ENCODE measurements around the gene TERB1.

Gene TERB1

GRCh38 chr16:66844009-66844341, 42.6 kb upstream of the TERB1 start:
- H3K9me3 Mint-ChIP-seq, result peaks cover 6% of the 10 kb centered on the region
- peak overlapping the region; percentile 82 for H3K4me3 Mint-ChIP-seq
- peaks cover 95% of the 10 kb centered on the region for H3K27me3 Mint-ChIP-seq (ENCODE audit: low read depth, poor library complexity)
- DNase-seq, result no peak
- no peaks in the 10 kb centered on the region for H3K4me1 Mint-ChIP-seq
- TF ChIP-seq CTCF (IDR thresholded peaks at IDR 0.05), result no peak
- H3K36me3 Mint-ChIP-seq (ENCODE audit: low read depth), result no peaks in the 10 kb centered on the region
- no peak overlapping the region for H3K27ac Mint-ChIP-seq

DNA sequence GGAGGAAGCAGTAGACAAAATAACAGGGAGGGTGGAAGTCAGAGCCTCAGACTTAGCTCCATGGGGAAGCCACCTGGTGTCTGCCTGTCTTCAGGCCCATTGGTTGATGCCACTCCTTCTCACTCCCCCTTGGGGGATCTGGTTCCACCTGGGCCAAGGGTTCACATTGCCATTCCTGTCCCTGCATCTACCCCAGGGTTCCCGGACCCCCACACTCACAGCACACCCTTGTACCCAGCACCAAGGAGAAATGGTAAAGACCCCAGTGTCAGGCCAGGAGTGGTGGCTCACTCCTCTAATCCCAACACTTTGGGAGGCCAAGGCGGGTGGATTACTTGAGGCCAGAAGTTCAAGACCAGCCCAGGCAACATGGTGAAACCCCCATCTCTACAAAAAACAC, 41.8 kb upstream of the TERB1 start:
- H3K9me3 Mint-ChIP-seq, result peaks cover 13% of the 10 kb centered on the region
- DNase-seq, result no peak
- peaks cover 98% of the 10 kb centered on the region for H3K27me3 Mint-ChIP-seq (ENCODE audit: low read depth, poor library complexity)
- no peak overlapping the region for H3K27ac Mint-ChIP-seq
- H3K4me3 Mint-ChIP-seq, result peak overlapping the region; percentile 82
- no peaks in the 10 kb centered on the region for H3K36me3 Mint-ChIP-seq (ENCODE audit: low read depth)
- no peak for TF ChIP-seq CTCF (IDR thresholded peaks at IDR 0.05)
- H3K4me1 Mint-ChIP-seq, result no peaks in the 10 kb centered on the region

DNA sequence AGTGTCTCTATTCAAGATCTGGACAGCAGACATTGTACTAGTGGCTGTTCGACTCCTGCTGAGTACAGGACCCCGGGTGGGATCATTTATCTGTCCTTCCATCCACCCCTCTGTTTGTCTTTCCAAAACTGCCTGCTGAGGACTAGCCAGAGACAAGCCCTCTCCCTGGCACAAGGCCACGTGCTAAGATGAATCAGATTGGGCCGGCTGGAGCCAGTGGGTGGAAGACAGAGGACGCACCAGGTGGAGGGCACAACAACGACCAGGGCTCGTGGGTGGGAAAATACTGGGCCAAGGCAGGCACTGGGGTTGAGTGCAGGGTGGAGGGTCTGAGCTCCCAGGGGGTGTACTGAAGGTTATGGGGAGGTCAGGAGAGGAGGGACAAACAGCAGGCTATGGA, 41.4 kb upstream of the TERB1 start:
- H3K27me3 Mint-ChIP-seq (ENCODE audit: low read depth, poor library complexity), result peaks cover 98% of the 10 kb centered on the region
- DNase-seq, result no peak
- no peak overlapping the region for H3K27ac Mint-ChIP-seq
- no peaks in the 10 kb centered on the region for H3K4me1 Mint-ChIP-seq
- no peak for TF ChIP-seq CTCF (IDR thresholded peaks at IDR 0.05)
- peaks cover 15% of the 10 kb centered on the region for H3K9me3 Mint-ChIP-seq
- H3K36me3 Mint-ChIP-seq (ENCODE audit: low read depth), result no peaks in the 10 kb centered on the region
- no peak overlapping the region for H3K4me3 Mint-ChIP-seq

- TF ChIP-seq CTCF (IDR thresholded peaks at IDR 0.05), result no peak
- Mint-ChIP-seq H3K27me3 (ENCODE audit: low read depth, poor library complexity) (peaks cover 93% of the 10 kb centered on the region), H3K4me3 (no peak overlapping the region)
These were observed 40.0 kb upstream of the TERB1 start for GRCh38 chr16:66841366-66841765.

GRCh38 chr16:66840883-66841282, 39.5 kb upstream of the TERB1 start:
- Mint-ChIP-seq H3K27me3 (ENCODE audit: low read depth, poor library complexity) (peaks cover 88% of the 10 kb centered on the region), H3K9me3 (peaks cover 15% of the 10 kb centered on the region), H3K36me3 (ENCODE audit: low read depth) (no peaks in the 10 kb centered on the region), H3K4me1 (no peaks in the 10 kb centered on the region), H3K4me3 (no peak overlapping the region), H3K27ac (no peak overlapping the region)
- TF ChIP-seq CTCF (IDR thresholded peaks at IDR 0.05), result no peak
- no peak for DNase-seq

More at GRCh38 chr16:66841366-66841765, 40.0 kb upstream of the TERB1 start:
- DNase-seq, result no peak
- Mint-ChIP-seq H3K4me1 (no peaks in the 10 kb centered on the region), H3K36me3 (ENCODE audit: low read depth) (no peaks in the 10 kb centered on the region), H3K27ac (no peak overlapping the region), H3K9me3 (peaks cover 15% of the 10 kb centered on the region)

- peaks cover 15% of the 10 kb centered on the region for H3K4me1 Mint-ChIP-seq
- no peak for TF ChIP-seq CTCF (IDR thresholded peaks at IDR 0.05)
- no peak overlapping the region for H3K4me3 Mint-ChIP-seq
These were observed 33.4 kb upstream of the TERB1 start for GRCh38 chr16:66834746-66835145.

More at GRCh38 chr16:66834746-66835145, 33.4 kb upstream of the TERB1 start:
- no peak for DNase-seq
- peaks cover 58% of the 10 kb centered on the region for H3K27me3 Mint-ChIP-seq (ENCODE audit: low read depth, poor library complexity)
- H3K27ac Mint-ChIP-seq, result no peak overlapping the region
- H3K36me3 Mint-ChIP-seq (ENCODE audit: low read depth), result no peaks in the 10 kb centered on the region
- H3K9me3 Mint-ChIP-seq, result peaks cover 15% of the 10 kb centered on the region

Data from nephron progenitor cell (in vitro differentiated cells).